Raji (cell line): ENCODE data around the gene RPTOR.

Experiments
- POLR2A ChIP-seq: IDR thresholded peaks from 2 replicates; pipeline ENCODE4 v1.6.1; 2011; ENCODE audit warnings: low read depth, low read length, control low read depth; ENCODE audit not compliant: insufficient read depth

Gene RPTOR

DNA sequence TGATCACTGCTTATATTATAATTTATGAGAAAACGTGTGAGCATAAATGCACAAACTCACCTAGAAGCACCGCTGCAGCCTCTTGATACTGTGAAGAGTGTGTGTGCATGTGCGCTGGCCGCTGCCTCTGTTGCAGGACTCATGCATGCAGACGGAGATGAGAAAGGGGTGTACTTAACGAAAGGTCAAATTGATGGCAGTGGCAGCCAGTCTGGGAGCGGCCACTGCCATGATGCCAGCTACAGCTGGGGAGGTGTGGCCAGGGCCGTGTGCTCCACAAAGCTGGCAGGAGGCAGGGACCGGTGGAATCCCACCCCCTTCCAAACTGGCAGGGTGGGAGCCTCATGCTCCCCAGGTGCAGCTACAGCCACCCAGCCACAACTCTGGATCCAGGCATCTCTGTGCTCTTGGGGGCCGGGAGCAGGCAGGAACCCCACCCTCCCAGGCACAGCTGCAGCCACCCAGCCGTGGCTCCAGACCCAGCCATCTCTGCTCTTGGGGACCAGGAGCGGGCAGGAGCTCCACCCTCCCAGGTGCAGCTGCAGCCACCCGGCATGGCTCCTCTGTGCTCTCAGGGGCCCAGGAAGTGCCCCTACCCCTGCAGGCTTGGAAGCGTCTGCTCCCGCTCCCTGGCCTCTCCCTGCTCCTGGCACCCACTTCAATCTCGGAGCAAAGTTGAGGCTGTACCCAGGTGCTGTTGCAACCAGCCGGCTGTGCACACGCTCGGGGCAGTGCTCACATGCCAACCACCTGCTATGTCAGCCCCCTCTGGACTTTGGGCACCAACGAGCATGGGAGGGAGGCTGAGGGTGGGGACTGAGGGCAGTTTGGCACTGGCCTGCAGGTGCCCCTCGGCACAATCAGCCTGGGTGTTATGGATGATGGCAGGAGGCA is 369.5 kb downstream of the RPTOR start:
- no peak for TF ChIP-seq POLR2A

DNA sequence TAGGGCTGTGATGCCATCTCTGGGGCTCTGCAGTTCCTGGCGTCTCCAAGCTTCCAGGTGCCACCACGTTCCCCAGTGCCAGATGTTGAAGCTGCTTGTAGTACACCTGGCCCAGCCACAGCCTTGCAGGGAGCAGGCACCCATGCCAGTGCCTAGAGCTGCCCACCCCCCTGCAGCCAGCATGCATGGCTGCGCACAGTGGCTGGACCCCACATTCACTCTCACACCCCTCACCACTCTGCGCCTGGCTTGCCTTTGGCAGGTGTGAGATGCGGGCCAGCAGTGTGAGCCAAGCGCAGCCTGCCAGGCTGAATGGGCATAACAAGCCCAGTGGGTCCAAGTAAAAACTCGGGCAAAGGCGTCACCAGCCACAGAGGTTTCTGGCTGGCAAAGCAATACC is 371.6 kb downstream of the RPTOR start:
- no peak for TF ChIP-seq POLR2A

DNA sequence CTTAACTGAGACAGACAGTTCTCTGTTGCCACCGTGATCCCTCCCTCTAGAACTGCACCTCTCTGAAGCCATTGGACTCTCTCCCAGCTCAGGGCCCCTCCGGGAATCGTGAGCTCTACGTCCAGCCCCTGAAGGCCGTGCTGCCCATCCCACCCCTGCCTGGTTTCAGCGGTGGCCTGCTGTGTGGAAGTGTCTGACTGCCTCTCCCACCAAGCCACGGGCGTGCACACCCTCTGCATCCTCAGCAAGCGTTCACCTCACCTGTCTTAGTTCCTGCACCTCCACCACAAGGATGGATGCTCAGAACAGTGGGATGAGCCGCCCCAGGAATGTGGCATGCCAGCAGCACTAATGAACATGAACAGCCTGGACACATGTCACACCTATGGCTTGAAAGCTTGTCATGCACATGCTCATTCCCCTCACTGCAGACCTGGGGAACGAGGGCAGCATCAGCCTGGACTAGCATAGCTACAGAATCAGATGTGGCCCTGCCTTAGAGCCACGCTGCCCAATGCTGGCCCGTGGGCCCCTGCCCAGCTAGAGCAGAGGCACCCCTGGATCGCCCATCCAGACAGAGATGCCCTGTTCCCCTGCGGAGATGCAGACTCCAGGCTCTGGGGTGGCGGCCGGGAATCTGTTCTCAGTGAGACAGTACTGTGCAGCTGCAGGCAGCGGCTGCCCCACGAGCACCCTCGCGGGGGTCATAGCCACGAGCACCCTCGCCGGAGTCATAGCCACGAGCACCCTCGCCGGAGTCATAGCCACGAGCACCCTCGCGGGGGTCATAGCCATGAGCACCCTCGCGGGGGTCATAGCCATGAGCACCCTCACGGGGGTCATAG is 373.3 kb downstream of the RPTOR start:
- no peak for TF ChIP-seq POLR2A

GRCh38 chr17:80918731-80919130 is 374.1 kb downstream of the RPTOR start:
- TF ChIP-seq POLR2A = no peak

DNA sequence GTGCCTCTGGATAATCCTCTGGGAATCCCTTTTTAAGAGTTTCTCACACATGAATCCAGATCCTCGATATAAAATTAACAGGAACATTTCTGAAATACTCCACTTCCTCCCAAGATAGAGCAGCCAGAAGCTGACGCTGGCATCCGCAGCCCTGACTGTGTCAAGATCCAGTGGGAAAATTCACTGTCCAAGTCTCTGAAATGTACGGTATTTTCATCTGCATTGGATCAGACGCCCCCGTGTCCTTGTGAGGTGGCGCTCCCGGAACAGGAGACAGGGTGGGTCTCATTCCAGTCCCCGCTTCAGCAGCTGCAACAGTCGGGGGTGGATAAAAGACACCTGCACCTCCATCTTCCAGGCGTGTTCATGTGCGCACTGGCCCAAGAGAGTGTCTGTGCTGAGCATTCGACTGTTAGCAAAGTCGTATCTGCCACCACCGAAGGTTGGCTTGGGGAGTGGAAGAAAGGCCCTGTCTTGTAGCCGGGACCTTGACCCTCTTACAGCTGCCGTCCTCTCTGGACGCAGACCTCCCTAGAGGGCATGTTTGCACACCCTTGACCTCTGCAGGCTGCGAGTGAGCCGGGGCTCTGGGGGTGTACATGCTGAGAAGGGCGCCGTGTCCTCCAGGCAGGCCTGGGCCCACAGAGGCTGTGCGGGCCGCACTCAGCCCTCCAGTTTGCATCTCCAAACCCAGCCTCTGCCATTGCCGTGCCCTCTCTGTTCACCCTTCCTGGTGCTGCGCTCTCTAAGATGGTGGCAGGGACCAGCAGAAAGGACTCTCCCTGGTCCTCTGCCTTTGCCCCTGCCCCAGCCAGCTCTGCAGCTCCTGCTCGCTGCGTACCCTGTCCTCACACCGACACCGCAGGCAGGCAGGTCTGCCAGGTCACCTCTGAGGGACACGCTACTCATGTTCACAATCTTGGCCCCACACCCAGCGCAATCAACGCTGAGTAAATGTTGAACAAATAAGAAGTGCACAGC is 375.0 kb downstream of the RPTOR start:
- TF ChIP-seq POLR2A = no peak

- TF ChIP-seq POLR2A = no peak
Observed at GRCh38 chr17:80920441-80920840, 375.8 kb downstream of the RPTOR start.

- TF ChIP-seq POLR2A = no peak
Observed at GRCh38 chr17:80921159-80921558, 376.5 kb downstream of the RPTOR start.

DNA sequence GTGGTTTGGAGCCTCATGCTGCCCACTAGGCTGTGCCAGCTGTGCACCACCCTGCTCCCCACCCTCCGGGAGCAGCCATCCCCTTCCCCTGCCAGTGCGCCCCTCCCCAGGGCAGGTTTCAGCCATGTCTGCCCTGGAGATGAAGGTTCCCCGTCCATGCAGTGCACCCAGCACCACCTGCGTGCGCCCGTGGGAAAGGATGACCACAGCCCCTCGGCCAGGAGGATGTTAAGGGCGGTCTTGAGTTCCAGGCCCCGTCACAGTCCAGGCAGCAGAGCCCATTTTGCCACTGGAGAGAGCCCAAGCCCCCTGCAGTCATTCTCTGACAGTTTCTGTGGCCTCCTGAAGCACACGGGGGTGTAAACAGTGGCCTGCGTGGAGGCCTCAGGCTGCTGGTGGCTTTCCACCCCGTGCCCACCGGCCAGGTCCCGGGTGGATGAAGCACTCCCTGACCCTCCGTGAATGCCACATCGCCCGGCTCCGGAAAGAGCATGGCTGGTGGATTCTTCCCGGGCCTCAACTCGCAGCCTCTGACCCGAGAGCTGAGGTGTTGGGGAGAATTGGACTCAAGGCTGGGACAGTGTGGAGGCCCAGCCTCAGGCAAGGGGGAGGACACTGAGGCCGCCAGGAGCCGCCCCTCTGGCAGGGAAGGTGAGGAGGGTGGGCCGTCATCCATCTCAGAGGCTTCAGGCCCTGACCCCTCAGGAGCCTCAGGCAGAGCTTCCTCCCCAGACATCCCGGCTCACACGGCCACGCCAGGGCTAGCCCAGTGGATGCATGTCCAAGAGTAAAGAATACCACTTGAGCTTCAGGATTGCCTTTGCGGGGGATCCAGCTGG is 377.3 kb downstream of the RPTOR start:
- no peak for TF ChIP-seq POLR2A

DNA sequence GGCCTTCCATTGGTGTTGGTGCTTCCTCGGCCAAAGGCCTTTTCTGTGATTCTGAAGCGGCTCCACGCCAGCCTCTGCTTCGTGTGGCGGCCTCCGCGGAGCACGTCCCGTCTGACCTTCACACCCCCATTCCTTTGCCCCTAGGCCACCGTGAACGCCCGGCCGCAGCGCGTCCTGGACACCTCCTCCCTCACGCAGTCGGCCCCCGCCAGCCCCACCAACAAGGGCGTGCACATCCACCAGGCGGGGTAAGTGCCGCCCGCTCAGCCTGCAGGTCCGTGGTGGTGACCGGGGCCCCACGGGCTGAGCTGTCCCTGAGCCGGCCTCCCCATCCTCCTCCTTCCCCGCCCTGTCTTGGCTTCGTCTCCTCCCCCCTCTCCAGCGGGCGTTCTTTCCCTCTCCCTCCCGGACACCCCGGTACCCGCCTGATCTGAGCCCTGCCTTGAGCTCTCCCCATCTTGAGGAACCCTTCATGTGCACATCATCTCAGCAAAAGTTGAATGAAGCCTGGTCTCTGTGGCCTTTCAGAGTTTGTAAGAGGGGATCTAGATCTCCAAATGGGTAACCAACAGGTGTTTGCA is 378.0 kb downstream of the RPTOR start:
- TF ChIP-seq POLR2A = no peak

- TF ChIP-seq POLR2A = no peak
Observed at GRCh38 chr17:80923211-80924110, 378.8 kb downstream of the RPTOR start.

- no peak for TF ChIP-seq POLR2A
Observed at GRCh38 chr17:80924111-80924806, 379.6 kb downstream of the RPTOR start.
